Superior temporal gyrus (tissue), 1 donor: ENCODE results near the gene LIM2.
"Not testable (repeated sequence)": the region's sequence is repeated elsewhere in the genome, so short reads cannot be mapped to it uniquely, and the experiment has no call there.

Experiments used
- DNase-seq: peaks from one replicate; pipeline ENCODE4 v3.0.0-alpha.2; 2016; ENCODE audit errors: extremely low spot score

LIM2 gene

DNA sequence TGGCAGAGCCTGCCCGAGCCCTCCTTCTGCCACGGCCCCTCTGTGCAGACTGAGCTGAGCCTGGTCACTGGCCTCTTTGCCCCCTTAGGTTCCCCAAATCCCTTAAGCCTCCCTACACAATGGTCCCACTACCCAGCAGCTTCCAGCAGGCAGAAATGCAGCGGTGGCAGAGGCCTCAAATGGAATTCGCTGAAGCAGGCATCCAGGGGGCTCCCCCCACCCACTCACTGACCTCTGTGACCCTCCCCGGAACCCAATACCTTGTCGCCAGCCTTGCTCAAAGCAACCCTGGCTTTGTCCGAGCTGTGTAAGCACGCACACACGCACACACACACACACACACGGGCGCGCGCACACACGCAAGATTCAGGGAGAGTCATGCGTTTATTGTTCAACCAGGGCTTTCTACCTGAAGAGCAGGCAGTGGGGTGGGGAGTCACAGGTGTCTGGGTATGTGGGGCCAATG lies at the start of gene LIM2:
LIM2 (minus strand) TSS at position 51 of the 466 bp plus-strand sequence. CDS start 531 bp downstream, outside the sequence.
- DNase-seq = no peak

- DNase-seq = no peak
Measured at GRCh38 chr19:51434456-51434855, 46.7 kb upstream of the LIM2 start.

DNA sequence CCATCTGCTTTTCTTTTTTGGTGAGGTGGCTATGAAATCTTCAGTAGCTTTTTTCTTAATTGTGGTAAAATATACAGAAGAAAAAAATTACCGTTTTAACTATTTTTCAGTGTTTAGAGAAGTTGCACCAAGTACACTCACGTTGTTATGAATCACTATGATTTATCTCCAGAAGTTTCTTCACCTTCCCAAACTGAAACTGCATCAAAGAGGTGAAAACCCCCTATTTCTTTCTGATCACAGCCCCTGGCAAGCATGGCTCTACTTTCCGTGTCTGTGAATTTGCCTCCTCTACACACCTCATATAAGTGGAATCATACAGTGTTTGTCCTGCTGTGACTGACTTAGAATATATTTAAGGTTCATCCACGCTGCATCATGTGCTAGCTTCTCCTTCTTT lies 45.3 kb upstream of the LIM2 start:
- no peak for DNase-seq

DNA sequence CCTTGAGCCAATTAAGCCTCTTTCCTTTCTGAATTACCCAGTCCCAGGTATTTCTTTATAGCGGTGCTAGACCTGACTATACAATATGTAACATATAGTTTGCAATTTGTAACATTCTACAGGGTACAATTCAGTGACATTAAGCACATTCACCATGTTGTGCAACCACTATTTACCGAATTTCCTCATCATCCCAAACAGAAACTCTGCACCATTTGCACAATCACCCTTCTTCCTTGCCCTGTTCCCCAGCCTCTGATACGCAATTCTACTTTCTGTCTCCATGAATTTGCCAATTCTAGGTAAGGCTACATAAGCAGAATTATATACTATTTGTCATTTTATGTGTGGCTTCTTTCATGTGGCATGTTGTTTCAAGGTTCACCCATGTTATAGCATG lies 43.4 kb upstream of the LIM2 start:
- no peak for DNase-seq

- DNase-seq = no peak
Measured at GRCh38 chr19:51430221-51430620, 42.4 kb upstream of the LIM2 start.

DNA sequence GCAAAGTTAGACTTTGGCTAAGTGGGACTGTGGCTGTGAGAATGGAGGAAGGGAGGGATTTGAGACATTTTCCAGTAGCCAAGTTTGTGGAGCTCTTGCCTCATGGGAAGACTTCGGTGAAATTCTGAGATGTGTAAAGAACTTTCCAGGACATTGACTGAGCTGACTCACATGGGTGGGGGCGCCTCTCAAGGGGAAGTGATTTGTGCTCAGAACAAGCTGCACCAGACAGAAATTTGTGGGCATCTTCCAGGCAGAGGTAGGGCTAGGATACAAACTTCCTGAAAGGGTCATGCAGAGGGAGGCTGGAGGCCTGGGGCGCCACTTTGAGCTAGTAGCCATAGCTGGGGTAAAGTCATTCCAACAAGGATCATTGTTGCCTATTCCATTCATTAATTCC lies 39.4 kb upstream of the LIM2 start:
- no peak for DNase-seq

GRCh38 chr19:51422053-51422448 lies 34.3 kb upstream of the LIM2 start:
- peak; percentile 72 for DNase-seq

DNA sequence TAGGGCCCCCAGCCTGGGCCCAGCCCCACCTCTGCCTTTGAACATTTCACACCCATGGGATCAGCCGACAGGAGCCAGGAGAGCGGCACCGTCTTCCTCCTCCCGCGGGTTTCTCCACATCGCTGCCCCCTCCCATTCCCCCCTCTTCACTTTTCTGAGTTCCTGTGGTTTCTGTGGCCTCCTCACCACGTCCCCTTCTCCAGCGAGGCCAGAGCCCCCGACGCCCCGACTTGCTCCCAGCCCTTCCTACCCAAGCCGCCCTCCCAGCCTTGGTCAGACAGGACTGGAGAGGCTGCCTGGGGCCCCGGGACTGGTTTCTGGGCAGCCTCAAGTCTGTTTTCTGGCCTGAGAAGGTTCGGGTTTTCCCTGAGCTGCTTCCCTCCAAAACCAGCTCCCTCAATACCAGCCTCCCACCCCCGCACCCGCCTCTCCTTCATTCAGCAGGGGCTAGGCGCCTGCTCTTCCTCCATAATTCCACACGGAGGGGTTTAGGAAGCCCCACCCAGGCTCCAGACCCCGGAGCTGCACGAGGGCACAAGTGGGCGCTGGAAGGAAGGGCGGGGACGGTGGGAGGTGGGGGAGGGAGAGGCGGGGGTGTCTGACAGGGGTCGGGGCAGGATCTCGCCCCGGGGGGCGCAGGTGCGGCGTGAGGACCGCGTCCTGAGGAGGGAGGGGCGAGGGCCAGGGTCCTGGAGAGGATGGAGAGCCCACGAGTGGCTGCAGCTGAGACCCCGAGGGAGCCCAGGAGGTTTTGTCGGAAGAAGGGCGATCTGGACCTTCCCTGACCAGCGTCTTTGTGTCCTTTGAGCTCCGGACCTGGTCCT lies 33.7 kb upstream of the LIM2 start:
- DNase-seq = no peak

- DNase-seq = not testable (repeated sequence)
Measured at GRCh38 chr19:51420511-51420910, 32.7 kb upstream of the LIM2 start.

GRCh38 chr19:51418707-51419106 lies 30.9 kb upstream of the LIM2 start:
- no peak for DNase-seq

- DNase-seq = no peak
Measured at GRCh38 chr19:51417810-51418157, 30.0 kb upstream of the LIM2 start.

- no peak for DNase-seq
Measured at GRCh38 chr19:51417107-51417809, 29.5 kb upstream of the LIM2 start, which contains the start of gene SIGLEC10. Gene SIGLEC10 (minus strand): TSS chr19:51417642. CDS start chr19:51417581, 61 bp downstream.

DNA sequence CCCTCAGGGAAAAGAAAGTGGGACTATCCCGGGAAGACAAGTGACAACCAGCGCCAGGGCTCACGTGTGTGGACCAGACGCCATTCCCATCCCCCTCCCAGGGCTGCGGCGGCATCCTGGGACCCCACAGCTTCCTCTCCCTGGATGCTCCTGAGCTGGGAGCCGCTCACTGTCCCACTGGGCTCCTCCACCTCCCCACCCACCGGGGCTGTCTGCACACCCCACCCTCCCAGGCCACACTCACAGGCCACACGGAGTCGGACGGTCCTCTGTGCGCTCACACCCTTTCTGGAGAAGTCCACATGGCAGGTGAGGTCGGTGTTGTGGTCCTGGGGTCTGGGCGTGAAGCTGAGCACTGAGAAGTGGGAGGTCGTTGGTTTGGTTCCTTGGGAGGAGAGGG lies 28.6 kb upstream of the LIM2 start:
- not testable (repeated sequence) for DNase-seq

DNA sequence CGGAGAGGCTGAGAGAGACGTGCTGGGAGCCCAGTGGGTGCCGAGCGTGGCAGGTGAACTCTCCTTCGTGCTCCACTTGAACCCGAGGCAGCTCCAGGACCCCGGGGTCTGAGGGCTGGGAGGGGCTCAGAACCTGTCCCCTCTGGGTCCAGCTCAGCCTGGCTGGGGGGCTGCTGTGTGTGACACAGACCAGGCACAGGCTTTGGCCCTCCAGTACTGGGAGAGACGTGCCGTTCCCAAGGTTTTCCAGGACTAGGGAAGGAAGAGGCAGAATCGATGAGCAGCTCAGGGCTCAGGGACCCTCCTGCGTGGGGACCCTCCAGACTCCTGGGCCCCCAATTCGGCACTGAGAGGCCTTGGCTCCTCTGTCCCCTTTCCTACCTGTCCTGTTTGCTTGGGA lies 27.4 kb upstream of the LIM2 start:
- no peak for DNase-seq

DNA sequence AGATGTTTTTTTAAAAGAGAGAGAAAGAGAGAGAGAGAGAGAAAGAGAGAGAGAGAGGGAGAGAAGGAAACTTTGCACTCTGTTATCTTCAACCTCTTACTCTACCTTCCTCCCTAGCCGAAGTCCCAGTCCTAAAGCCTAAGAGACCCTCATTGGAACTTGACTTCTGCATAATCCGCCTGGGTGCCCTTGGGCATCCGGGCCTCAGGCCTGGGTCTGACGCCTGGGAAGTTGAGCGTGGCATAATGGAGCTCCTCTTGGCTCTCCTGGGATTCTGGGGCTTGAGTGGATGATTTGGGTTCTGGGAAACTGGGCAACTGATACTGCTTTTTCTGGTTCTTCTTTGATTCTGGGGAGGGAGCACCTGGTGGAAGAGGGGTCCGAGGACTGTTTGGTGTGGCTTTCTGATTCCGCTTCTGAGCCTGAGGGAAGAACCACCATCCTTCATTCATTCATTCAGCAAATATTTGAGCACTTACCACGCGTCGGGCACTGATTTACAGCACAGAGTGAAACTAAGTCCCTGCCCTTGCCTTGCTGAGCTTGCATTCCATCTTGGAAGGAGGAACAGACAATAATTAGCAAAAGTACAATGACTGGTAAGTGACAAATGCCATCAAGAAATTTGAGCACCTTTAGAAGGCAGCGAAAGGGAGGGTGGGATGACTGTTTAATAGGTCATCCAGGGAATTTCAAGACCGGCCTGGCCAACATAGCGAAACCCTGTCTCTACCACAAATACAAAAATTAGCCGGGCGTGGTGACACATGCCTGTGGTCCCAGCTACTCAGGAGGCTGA lies 23.4 kb upstream of the LIM2 start:
- DNase-seq = no peak

DNA sequence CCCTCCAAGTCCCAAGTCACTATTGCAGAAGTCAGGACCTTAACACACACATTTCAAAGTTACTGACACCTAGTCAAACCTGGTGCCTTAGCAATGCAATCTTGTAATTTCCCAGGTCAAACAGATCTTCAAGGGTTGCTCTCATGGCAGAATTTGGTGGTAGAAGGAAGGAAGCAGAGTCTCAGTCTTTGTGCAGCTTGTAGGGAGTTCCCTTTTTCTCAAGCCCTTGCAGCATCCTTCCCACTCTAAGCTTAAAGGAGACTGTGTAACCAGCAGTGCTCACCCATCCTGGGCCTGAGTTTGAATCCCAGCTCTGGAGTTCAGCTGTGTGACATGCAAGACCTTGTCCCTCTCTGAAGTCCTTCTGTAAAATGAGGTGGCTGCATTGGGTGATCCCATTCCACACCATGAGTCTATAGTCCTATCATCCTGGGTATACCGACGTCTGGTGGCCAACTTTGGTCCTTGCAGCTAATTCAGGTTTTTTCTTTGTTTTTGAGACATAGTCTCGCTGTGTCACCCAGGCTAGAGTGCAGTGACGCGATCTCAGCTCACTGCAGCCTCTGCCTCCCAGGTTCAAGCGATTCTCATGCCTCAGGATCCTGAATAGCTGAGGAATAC lies 19.8 kb upstream of the LIM2 start:
- DNase-seq = no peak

DNA sequence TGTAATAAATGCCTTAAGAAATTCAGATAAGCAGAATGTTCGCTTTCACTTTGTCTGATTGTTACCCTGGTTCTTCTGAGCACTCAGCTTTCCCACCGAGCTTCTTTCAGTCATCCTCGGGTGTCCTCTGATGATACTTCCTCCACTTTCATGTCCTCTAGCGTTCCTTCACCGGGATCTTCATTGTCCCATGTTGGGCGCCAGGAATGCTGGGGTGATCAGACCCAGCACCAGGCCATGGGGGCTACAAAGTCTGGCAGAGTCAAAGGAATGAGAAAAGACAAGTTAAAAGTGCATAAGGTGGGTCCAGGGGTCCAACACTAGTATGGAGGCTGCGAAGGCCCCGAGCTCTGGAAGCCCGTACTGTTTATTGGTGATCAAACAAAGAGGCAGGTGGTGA lies 14.3 kb upstream of the LIM2 start:
- no peak for DNase-seq

- DNase-seq = not testable (repeated sequence)
Measured at GRCh38 chr19:51399936-51400335, 12.2 kb upstream of the LIM2 start.

DNA sequence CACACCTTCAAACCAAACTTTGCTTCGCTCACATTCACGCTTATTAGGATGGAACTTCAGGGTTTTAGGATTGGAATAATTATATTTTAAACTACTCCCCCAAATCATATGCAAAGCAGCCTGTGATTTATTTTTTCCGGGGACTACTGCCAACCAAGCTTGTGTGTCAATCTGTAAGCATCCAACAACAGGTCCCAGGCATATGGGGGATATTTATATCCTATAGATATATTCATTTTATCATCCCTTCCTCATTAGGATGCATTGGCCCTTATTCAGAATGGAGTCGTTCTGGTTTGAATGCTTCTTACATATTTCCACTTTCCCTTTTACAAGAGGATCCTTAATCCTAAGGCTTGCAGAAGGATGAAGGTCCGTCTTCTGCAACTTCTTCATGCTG lies 11.5 kb upstream of the LIM2 start:
- no peak for DNase-seq

DNA sequence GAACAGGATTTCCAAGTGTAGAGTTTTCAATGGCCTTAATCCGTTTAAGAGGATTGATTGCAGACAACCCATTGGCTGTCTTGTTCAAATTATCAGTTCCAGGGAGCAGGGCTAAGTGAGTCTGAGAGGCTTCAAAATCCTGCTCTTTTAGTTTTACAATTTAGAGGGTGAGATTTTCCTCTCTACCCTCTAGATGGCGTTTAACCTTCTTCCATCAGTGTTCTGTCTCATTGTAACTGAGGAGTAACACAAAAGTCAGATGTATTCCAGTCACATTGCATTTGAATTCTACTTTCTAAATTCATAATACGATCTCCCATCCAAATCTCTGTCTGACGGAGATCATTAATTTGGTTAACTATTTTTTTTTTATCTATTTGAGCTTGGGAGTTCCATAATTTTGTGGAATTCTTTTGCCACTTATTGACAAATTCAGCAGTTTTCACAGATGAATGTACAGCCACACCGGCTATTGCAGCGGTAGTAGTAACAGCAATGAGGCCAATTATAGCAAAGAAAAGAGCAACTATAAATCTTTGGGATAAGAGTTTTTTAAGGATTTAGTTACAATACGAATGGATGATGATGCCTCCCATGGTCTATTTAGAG lies 10.4 kb upstream of the LIM2 start:
- peak; percentile 73 for DNase-seq

- DNase-seq = not testable (repeated sequence)
Measured at GRCh38 chr19:51397453-51397852, 9.7 kb upstream of the LIM2 start.
